UCSD-AML1 (cell line): ENCODE results near the gene ADAP2.
"Not testable (repeated sequence)": the region's sequence is repeated elsewhere in the genome, so short reads cannot be mapped to it uniquely, and the experiment has no call there.

Experiments
- DNase-seq: peaks from one replicate; lab custom pipeline; 2025; ENCODE audit not compliant: unreplicated experiment; lab: John Stamatoyannopoulos, UW

ADAP2 gene

GRCh38 chr17:30929861-30930260, 8.1 kb downstream of the ADAP2 start:
- DNase-seq: not testable (repeated sequence)

DNA sequence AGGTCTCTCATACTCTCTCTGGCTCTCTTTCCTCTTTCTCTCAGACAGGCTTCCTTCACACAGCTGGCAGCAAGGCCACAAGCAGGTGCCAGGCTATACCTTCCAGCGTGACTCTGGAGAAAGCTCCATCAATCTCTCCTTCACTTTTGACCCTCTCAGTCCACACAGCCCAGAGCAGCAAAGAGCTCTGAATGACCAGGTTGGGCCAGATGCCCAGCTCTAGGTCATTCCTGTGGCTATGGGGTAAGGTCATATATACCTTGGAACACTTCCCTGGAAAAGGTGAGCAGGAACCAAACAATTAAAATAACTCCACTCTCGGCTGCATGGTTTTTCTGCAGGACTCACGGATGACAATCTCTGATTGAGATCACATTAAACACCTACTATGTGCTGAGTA, 8.8 kb downstream of the ADAP2 start:
- no peak for DNase-seq

DNA sequence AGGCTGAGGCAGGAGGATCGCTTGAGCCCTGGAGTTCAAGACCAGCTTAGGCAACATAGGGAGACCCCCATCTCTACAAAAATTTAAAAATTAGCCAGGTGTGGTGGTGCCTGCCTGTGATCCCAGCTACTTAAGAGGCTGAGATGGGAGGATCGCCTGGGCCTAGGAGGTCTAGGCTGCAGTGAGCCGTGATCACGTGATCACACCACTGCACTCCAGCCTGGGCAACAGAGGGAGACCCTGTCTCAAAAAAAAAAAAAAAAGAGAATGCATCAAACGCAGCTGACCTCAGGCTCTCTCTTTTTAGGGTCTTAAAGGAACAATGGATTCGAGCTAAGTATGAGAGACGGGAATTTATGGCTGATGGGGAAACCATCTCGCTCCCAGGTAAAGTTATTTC, 9.8 kb downstream of the ADAP2 start:
- not testable (repeated sequence) for DNase-seq

- peak; percentile 21 for DNase-seq
Measured at GRCh38 chr17:30933966-30934365, 12.2 kb downstream of the ADAP2 start.

- no peak for DNase-seq
Measured at GRCh38 chr17:30939051-30939689, 17.4 kb downstream of the ADAP2 start.

DNA sequence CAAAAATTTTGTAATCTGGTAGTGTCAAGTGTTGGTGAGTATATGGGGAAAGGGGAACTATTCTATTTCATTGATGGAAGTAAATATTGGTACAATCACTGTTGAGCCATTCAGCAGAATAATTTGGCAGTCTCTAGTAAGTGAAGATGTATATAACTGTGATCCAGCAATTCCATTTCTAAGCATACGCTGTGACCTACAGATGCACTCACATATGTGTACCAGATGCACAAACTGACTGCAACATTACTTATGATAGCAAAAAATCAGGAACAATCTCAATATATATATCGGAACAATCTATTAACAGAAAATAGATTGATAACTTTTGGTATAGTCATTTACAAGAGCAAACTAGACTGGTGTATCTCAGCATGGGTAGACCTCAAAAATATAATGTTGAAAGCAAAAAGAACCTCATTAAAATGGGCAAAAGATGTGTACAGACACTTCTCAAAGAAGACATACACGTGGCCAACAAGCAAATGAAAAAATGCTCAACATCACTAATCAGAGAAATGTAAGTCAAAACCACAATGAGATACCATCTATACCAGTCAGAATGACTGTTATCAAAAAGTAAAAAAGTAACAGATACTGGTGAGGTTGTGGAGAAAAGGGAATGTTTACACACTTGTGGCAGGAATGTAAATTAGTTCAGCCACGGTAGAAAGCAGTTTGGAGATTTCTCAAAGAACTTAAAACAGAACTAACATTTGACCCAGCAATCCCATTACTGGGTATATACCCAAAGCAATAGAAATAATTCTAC, 20.7 kb downstream of the ADAP2 start:
- DNase-seq: no peak

- DNase-seq: no peak
Measured at GRCh38 chr17:30947796-30948195, 26.1 kb downstream of the ADAP2 start.

- no peak for DNase-seq
Measured at GRCh38 chr17:30950189-30950588, 28.4 kb downstream of the ADAP2 start.

DNA sequence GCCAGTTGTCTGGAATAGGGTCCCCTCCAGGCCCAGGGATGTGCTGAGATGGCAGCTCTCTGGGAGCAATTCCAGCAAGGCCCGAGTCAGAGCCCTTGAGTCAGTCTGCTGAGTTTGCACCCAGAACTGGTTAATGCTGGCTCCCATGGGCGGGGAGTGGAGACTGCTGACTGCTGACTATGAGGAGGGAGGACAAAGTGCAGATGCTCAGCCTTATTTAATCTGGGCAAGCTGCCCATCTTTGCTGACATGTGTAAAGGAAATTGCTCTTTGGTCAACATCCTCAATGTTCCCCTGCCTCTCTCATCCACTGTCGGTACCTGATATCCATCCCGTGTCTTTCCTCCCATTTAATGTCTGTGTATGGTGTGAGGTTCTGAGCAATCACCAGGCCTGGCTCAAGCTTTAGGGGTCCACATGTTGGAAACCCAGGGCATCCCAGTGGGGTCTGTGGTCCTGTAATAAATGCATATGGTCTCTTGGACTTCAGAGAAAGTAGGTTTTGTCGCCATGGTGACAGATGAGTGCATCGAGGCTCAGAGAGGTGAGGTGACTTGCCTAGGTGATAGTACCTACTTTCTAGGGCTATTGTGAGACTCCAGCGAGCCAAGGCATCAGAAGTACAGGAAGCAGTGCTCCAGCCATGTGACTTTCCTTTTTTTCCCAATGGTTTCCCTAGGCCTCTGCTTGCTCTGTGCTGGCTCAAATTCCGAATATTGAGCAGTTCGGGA, 29.1 kb downstream of the ADAP2 start:
- no peak for DNase-seq

GRCh38 chr17:30952638-30953393, 31.1 kb downstream of the ADAP2 start:
- DNase-seq: peak; percentile 51

- DNase-seq: peak; percentile 62
Measured at GRCh38 chr17:30954046-30954830, 32.5 kb downstream of the ADAP2 start.

GRCh38 chr17:30956764-30957374, 35.1 kb downstream of the ADAP2 start:
- peak; percentile 38 for DNase-seq

DNA sequence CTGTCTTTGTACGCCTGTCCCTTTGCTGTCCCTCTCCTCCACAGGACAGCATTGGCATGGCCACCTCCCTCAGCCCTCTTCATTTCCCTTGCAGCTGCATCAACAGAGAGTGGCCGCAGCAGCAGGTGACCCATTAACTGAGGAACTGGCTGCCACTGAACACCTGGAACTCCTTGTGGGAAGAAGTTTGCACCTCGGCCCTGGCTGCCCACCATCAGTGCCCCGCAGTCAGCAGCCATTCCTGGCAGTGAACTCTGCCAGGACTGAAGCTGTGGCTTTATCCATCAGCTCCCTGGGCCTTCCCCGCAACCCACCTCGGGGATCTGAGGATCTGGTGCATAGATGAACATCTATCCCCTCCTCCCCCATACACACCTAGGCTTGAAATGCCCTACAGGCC, 36.0 kb downstream of the ADAP2 start:
- DNase-seq: no peak

GRCh38 chr17:30958187-30958586, 36.4 kb downstream of the ADAP2 start:
- DNase-seq: peak; percentile 24

DNA sequence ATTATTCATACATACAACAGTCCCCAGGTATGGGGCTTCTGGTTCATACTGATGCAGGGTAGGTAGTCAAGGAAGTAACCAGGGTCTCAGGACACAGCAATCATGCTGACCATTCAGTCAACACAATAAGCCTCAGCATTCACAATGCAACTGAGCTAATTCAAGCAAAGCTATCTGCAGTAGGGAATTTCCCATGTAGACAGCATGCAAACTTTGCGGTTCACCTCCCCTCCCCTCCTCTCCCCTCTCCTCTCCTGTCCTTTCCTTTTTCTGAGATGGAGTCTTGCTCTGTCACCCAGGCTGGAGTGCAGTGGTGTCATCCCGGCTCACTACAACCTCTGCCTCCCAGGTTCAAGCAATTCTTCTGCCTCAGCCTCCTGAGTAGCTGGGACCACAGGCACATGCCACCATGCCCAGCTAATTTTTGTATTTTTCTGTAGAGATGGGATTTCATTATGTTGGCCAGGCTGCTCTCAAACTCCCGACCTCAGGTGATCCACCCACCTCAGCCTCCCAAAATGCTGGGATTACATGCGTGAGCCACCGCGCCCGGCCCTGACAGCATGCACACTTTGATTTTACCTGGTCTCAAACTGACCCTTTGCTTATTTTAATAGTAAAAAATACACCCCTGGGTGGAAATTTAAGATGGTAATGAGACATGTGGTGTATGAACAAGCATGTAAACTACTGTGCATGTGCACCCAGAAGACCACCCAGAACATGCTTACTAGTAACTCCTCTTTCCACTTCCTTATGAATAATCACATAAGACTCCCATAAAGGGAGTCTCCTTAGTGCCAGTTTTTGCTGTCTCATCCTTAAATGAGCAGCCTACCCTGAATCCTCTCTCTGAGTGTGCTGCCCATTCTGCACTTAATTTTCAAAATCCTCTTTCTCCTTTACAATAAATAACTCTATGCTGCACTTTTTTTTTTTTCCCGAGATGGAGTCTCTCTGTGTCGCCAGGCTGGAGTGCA, 39.8 kb downstream of the ADAP2 start:
- DNase-seq: peak; percentile 24

GRCh38 chr17:30964312-30964711, 42.6 kb downstream of the ADAP2 start:
- DNase-seq: not testable (repeated sequence)

- DNase-seq: no peak
Measured at GRCh38 chr17:30964876-30965275, 43.1 kb downstream of the ADAP2 start.

DNA sequence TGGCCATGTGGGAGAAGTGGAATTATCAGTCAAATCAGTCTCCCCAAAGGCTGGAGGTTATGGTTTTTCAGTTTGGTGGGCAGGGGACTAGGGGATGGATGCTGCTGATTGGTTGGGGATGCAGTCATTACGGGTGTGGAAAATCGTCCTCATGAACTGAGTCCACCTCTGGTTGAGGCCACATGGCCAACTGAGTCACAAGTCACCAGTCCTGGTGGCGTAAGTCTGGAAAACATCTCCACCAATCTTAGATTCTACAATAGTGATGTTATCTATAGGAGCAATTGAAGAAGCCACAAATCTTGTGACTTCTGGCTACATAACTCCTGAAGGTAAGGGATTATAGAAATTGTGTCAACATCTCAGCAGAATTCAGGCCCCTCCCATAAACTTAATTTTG, 43.9 kb downstream of the ADAP2 start:
- no peak for DNase-seq

DNA sequence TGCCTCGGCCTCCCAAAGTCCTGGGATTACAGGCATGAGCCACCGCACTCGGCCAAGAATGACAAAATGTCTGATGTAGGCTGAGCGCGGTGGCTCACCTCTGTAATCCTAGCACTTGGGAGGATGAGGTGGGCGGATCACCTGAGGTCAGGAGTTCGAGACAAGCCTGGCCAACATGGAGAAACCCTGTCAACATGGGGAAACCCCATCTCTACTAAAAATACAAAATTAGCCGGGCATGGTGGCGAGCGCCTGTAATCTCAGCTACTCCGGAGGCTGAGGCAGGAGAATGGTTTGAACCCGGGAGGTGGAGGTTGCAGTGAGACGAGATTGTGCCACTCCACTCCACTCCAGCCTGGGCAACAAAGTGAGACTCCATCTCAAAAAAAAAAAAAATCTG, 46.2 kb downstream of the ADAP2 start:
- DNase-seq: not testable (repeated sequence)
